Common myeloid progenitor, CD34-positive (primary cell): Measurements from ENCODE around the gene SACM1L.
"Not testable (repeated sequence)": the region's sequence is repeated elsewhere in the genome, so short reads cannot be mapped to it uniquely, and the experiment has no call there.

Source experiments
- CTCF ChIA-PET: fragments of 350-600 bp; sonication (Branson Sonifier 250); formaldehyde crosslinking; loops from one replicate; lab custom pipeline; 2021; ENCODE audit warnings: antibody characterized with exemption; lab: Charles Lee
- POLR2A ChIA-PET: fragments of 350-600 bp; sonication (Branson Sonifier 250); formaldehyde crosslinking; loops from one replicate; lab custom pipeline; 2021; ENCODE audit warnings: antibody characterized with exemption; lab: Charles Lee
- DNase-seq, 3 donors: peaks; one replicate each; pipeline versions ENCODE4 v3.0.0 to v3.0.0-alpha.2; 2013
- H3K27ac ChIP-seq, 2 experiments: 1 replicate in 1 of 2; 2 replicates in 1 of 2; pipeline ENCODE4 v1.7.0; 2013; ENCODE audit warnings: inconsistent platforms in 2 of 2, low read length in 2 of 2, mild to moderate bottlenecking in 2 of 2, low read depth in 1 of 2, moderate library complexity in 1 of 2; ENCODE audit not compliant: severe bottlenecking in 2 of 2, insufficient read depth in 1 of 2, poor library complexity in 1 of 2
- H3K27me3 ChIP-seq, 5 experiments: replicated peaks in 2 of 5; 1 replicate in 3 of 5; 2 replicates in 2 of 5; pipeline versions ENCODE4 v1.6.1 to v1.7.0; 2013; ENCODE audit warnings: low read length in 4 of 5, mild to moderate bottlenecking in 2 of 5, moderate library complexity in 2 of 5, inconsistent platforms in 1 of 5; ENCODE audit not compliant: insufficient read depth in 5 of 5, control insufficient read depth in 4 of 5
- H3K36me3 ChIP-seq, 4 experiments: 1 replicate in 2 of 4; 2 replicates in 2 of 4; pipeline versions ENCODE4 v1.6.1 to v1.7.0; 2013; ENCODE audit warnings: low read length in 3 of 4, control low read depth in 1 of 4, mild to moderate bottlenecking in 1 of 4; ENCODE audit not compliant: control insufficient read depth in 4 of 4, insufficient read depth in 4 of 4
- H3K4me1 ChIP-seq, 4 experiments: 1 replicate in 3 of 4; 2 replicates in 1 of 4; pipeline versions ENCODE4 v1.6.1 to v1.7.1; 2013; ENCODE audit warnings: low read length in 3 of 4, mild to moderate bottlenecking in 3 of 4, control low read depth in 1 of 4, inconsistent platforms in 1 of 4, moderate library complexity in 1 of 4; ENCODE audit not compliant: control insufficient read depth in 4 of 4, insufficient read depth in 4 of 4; ENCODE audit errors: control extremely low read depth in 1 of 4
- H3K4me3 ChIP-seq, 7 experiments: 1 replicate in 4 of 7; 2 replicates in 3 of 7; pipeline versions ENCODE4 v1.5.1 to v1.7.0; 2013; ENCODE audit warnings: mild to moderate bottlenecking in 7 of 7, low read length in 6 of 7, moderate library complexity in 6 of 7, inconsistent platforms in 2 of 7, low read depth in 2 of 7, control low read depth in 1 of 7; ENCODE audit not compliant: insufficient read depth in 4 of 7, control insufficient read depth in 1 of 7; ENCODE audit errors: extremely low read depth in 1 of 7
- H3K9me3 ChIP-seq, 5 experiments: 1 replicate in 4 of 5; 2 replicates in 1 of 5; pipeline versions ENCODE4 v1.6.1 to v1.7.1; 2013; ENCODE audit warnings: low read length in 4 of 5, mild to moderate bottlenecking in 2 of 5, inconsistent platforms in 1 of 5, low read depth in 1 of 5, moderate library complexity in 1 of 5; ENCODE audit not compliant: control insufficient read depth in 4 of 5, insufficient read depth in 2 of 5; ENCODE audit errors: control extremely low read depth in 1 of 5
- WGBS: methylation state at CpG from one replicate; pipeline ENCODE4 v1.1.5; 2013; ENCODE audit not compliant: insufficient coverage; 5-methylcytosine and 5-hydroxymethylcytosine counted together

Gene SACM1L

GRCh38 chr3:45751537-45752242, 62.5 kb downstream of the SACM1L start:
- no peak for DNase-seq
- CTCF ChIA-PET, result interaction anchor here (2.3 kb wide), 1 partner anchor 9 kb away, joined by 7 read pairs; no protein-coding TSS in a partner anchor

GRCh38 chr3:45753095-45753494, 63.9 kb downstream of the SACM1L start:
- H3K36me3 ChIP-seq, result peaks cover 0 to 3% (median under 1%) of the 10 kb centered on the region in 4 experiments
- ChIA-PET CTCF (interaction anchor here (0.6 to 3.0 kb wide), 3 partner anchors 9 to 176 kb away, joined by 3 to 11 read pairs (median 3); no protein-coding TSS in a partner anchor), POLR2A (no interaction called here)
- no peaks in the 10 kb centered on the region for H3K27me3 ChIP-seq
- 100% methylated on average over 2 of the region's 3 CpGs for whole genome bisulfite sequencing
- no peak overlapping the region for H3K27ac ChIP-seq
- no peaks in the 10 kb centered on the region for H3K4me1 ChIP-seq
- no peak overlapping the region for H3K4me3 ChIP-seq
- no peaks in the 10 kb centered on the region for H3K9me3 ChIP-seq
- DNase-seq, result no peak

More at GRCh38 chr3:45751537-45752242, 62.5 kb downstream of the SACM1L start:
- Histone ChIP-seq H3K4me1 (no peaks in the 10 kb centered on the region), H3K27me3 (no peaks in the 10 kb centered on the region), H3K36me3 (peaks cover 2 to 15% (median 7%) of the 10 kb centered on the region in 4 experiments), H3K27ac (no peak overlapping the region), H3K9me3 (no peaks in the 10 kb centered on the region), H3K4me3 (no peak overlapping the region)
- POLR2A ChIA-PET, result no interaction called here
- 96% methylated on average over 7 of the region's 7 CpGs for WGBS

GRCh38 chr3:45754461-45754860, 65.3 kb downstream of the SACM1L start:
- Histone ChIP-seq H3K36me3 (no peaks in the 10 kb centered on the region), H3K9me3 (no peaks in the 10 kb centered on the region), H3K27ac (no peak overlapping the region), H3K4me1 (no peaks in the 10 kb centered on the region), H3K27me3 (peaks cover 0 to 2% (median 0%) of the 10 kb centered on the region in 5 experiments), H3K4me3 (no peak overlapping the region)
- ChIA-PET CTCF (interaction anchor here (3.0 kb wide), 1 partner anchor 175 kb away, joined by 11 read pairs; no protein-coding TSS in a partner anchor), POLR2A (no interaction called here)
- no peak for DNase-seq
- 100% methylated on average over 3 of the region's 7 CpGs for WGBS

GRCh38 chr3:45756055-45756454, 66.9 kb downstream of the SACM1L start:
- Histone ChIP-seq H3K4me3 (no peak overlapping the region), H3K9me3 (no peaks in the 10 kb centered on the region), H3K4me1 (no peaks in the 10 kb centered on the region), H3K27ac (no peak overlapping the region), H3K27me3 (peaks cover 0 to 3% (median 0%) of the 10 kb centered on the region in 5 experiments), H3K36me3 (no peaks in the 10 kb centered on the region)
- CTCF ChIA-PET, result no interaction called here
- POLR2A ChIA-PET, result no interaction called here
- WGBS, result 98% methylated on average over 5 of the region's 6 CpGs
- DNase-seq, result no peak

DNA sequence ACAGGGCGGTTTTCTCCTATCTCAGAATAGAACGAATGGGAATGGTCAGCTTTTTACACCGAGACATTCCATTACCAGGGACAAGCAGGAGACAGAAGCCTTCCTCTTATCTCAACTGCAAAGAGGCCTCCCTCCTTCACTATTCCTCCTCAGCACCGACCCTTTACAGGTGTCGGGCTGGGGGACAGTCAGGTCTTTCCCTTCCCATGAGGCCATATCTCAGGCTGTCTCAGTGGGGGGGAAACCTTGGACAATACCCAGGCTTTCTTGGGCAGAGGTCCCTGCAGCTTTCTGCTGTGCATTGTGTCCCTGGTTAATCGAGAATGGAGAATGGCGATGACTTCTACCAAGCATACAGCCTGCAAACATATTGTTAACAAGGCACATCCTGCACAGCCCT, 67.9 kb downstream of the SACM1L start:
- H3K27ac ChIP-seq, H3K27me3 ChIP-seq, POLR2A ChIA-PET, H3K9me3 ChIP-seq, H3K4me3 ChIP-seq, H3K36me3 ChIP-seq, CTCF ChIA-PET, H3K4me1 ChIP-seq, DNase-seq: not testable (repeated sequence)
- WGBS, result 100% methylated on average over 2 of the region's 7 CpGs

GRCh38 chr3:45758871-45759270, 69.7 kb downstream of the SACM1L start:
- POLR2A ChIA-PET, result no interaction called here
- no peak overlapping the region for H3K4me3 ChIP-seq
- H3K36me3 ChIP-seq, result no peaks in the 10 kb centered on the region
- CTCF ChIA-PET, result interaction anchor here (0.6 to 5.7 kb wide), 3 partner anchors 13 to 354 kb away, joined by 3 to 61 read pairs (median 3); no protein-coding TSS in a partner anchor
- H3K27ac ChIP-seq, result no peak overlapping the region
- no peaks in the 10 kb centered on the region for H3K4me1 ChIP-seq
- H3K9me3 ChIP-seq, result no peaks in the 10 kb centered on the region
- H3K27me3 ChIP-seq, result peaks cover 0 to 3% (median 0%) of the 10 kb centered on the region in 5 experiments
- no peak for DNase-seq
- WGBS, result 95% methylated on average over 14 of the region's 16 CpGs

DNA sequence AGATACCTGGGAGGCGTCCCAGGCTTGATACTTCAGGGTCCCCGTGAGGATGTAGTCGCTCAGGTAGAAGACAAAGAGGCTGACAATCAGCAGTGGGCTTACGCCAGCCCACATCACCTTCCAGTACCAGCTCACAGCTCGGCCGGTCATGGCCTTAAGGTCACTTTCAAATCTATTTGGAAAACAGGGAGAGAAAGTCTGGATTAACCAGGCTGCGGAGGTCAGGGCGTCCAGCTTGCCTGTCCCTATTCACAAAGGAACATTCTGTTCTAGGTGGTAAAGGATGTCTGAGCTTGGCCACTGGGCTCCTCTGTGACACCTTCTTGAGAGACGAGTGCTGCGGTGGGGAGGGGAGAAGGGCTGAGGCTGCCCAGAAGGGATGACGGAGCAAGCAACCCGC, 70.7 kb downstream of the SACM1L start:
- no peak overlapping the region for H3K27ac ChIP-seq
- ChIA-PET CTCF (interaction anchor here (1.1 to 5.7 kb wide), 7 partner anchors 9 to 318 kb away, joined by 3 to 61 read pairs (median 7); no protein-coding TSS in a partner anchor), POLR2A (no interaction called here)
- H3K4me3 ChIP-seq, result no peak overlapping the region
- H3K36me3 ChIP-seq, result no peaks in the 10 kb centered on the region
- no peaks in the 10 kb centered on the region for H3K4me1 ChIP-seq
- WGBS, result 84% methylated on average over 12 of the region's 12 CpGs
- peaks cover 0 to 3% (median 0%) of the 10 kb centered on the region in 5 experiments for H3K27me3 ChIP-seq
- no peaks in the 10 kb centered on the region for H3K9me3 ChIP-seq
- DNase-seq, result no peak
